PC-3 (cell line): ENCODE measurements around the gene CRB1. TPM values are rescaled to one million over a fixed set of nuclear protein-coding genes. Genes with fewer than 3 reads are reported as not detected.

Experiments used
- ATAC-seq: fragments of 200-7000 bp; cut with Tn5 transposase; 2 replicates; pipeline ENCODE4 v1.9.1; 2020; ENCODE audit warnings: mild to moderate bottlenecking, moderate library complexity
- BruUV-seq: library from RNA; stranded (reverse); fragments of 400-500 nt; replicated peaks from 2 replicates; lab custom pipeline; 2021; lab: Mats Ljungman, UMichigan
- CTCF ChIA-PET: fragments of 300-600 bp; sonication (Branson Sonifier 250); formaldehyde crosslinking; loops from one replicate; lab custom pipeline; 2022; ENCODE audit warnings: antibody characterized with exemption; lab: Charles Lee
- POLR2A ChIA-PET: fragments of 300-600 bp; sonication (Branson Sonifier 250); formaldehyde crosslinking; loops from one replicate; lab custom pipeline; 2022; ENCODE audit warnings: antibody characterized with exemption; ENCODE audit not compliant: unreplicated experiment; lab: Charles Lee
- DNase-seq: peaks from one replicate; pipeline ENCODE4 v3.0.0-alpha.2; 2015
- H2AFZ ChIP-seq: fragments of 300-600 bp; sonication (generic); 2 replicates; pipeline ENCODE4 v1.6.0; 2016; ENCODE audit warnings: antibody characterized with exemption, low read length
- H3F3A ChIP-seq: fragments of 300-600 bp; sonication (generic); one replicate; pipeline ENCODE4 v1.6.0; 2017; ENCODE audit warnings: antibody characterized with exemption, low read length, control low read depth, mild to moderate bottlenecking; ENCODE audit not compliant: unreplicated experiment
- H3K27ac ChIP-seq: fragments of 300-600 bp; sonication (generic); 2 replicates; pipeline ENCODE4 v1.5.1; 2016; ENCODE audit warnings: mild to moderate bottlenecking, low read length
- H3K27me3 ChIP-seq: fragments of 300-600 bp; sonication (generic); 2 replicates; pipeline ENCODE4 v1.6.1; 2016; ENCODE audit warnings: low read length, mixed read lengths
- H3K36me3 ChIP-seq: fragments of 300-600 bp; sonication (generic); 2 replicates; pipeline ENCODE4 v1.6.1; 2016; ENCODE audit warnings: low read depth, mixed run types, low read length, mixed read lengths
- H3K4me1 ChIP-seq: fragments of 300-600 bp; sonication (generic); 2 replicates; pipeline ENCODE4 v1.5.1; 2016; ENCODE audit warnings: low read length; ENCODE audit not compliant: insufficient read depth
- H3K4me2 ChIP-seq: fragments of 300-600 bp; sonication (generic); 2 replicates; pipeline ENCODE4 v1.6.0; 2016; ENCODE audit warnings: low read length
- H3K4me3 ChIP-seq: fragments of 300-600 bp; sonication (generic); 2 replicates; pipeline ENCODE4 v1.5.1; 2016; ENCODE audit warnings: mild to moderate bottlenecking, low read length, mixed read lengths
- H3K79me2 ChIP-seq: fragments of 300-600 bp; sonication (generic); 2 replicates; pipeline ENCODE4 v1.6.1; 2017; ENCODE audit warnings: low read length, mixed read lengths
- H3K9ac ChIP-seq: fragments of 300-600 bp; sonication (generic); 2 replicates; pipeline ENCODE4 v1.6.0; 2016; ENCODE audit warnings: mild to moderate bottlenecking, low read length
- H3K9me2 ChIP-seq: fragments of 300-600 bp; sonication (generic); replicated peaks from 2 replicates; pipeline ENCODE4 v1.6.1; 2016; ENCODE audit warnings: mixed run types, low read length, mixed read lengths
- H3K9me3 ChIP-seq: fragments of 300-600 bp; sonication (generic); 2 replicates; pipeline ENCODE4 v1.6.1; 2016; ENCODE audit warnings: low read length, mixed read lengths
- H4K20me1 ChIP-seq: fragments of 300-600 bp; sonication (generic); 2 replicates; pipeline ENCODE4 v1.6.1; 2016; ENCODE audit warnings: low read length, mixed read lengths
- EZH2 ChIP-seq: fragments of 300-600 bp; sonication (generic); IDR thresholded peaks from one replicate; pipeline ENCODE4 v1.6.1; 2017; ENCODE audit warnings: antibody characterized with exemption, mild to moderate bottlenecking, low read length; ENCODE audit not compliant: unreplicated experiment
- EZH2phosphoT487 ChIP-seq: fragments of 300-600 bp; sonication (generic); IDR thresholded peaks from 2 replicates; pipeline ENCODE4 v1.6.1; 2018; ENCODE audit warnings: mild to moderate bottlenecking, antibody characterized with exemption, low read length, borderline replicate concordance
- intact Hi-C: fragments of 100-400 bp; cut with micrococcal nuclease; formaldehyde crosslinking; loops from 2 replicates; pipeline ENCODE4 v1.9.0; 2023
- total RNA-seq: library from RNA; depleted of rRNA; stranded (reverse); fragments of >200 nt; gene quantifications from 2 replicates; pipeline ENCODE4 v1.2.3, GENCODE V29; 2014
- TF ChIP-seq, protein P1 (sequence below): fragments of 300-600 bp; sonication (generic); conservative IDR thresholded peaks from 2 replicates; pipeline ENCODE4 v1.5.1; 2017; ENCODE audit warnings: antibody characterized with exemption, low read depth, mild to moderate bottlenecking, low read length

Gene CRB1
- total RNA-seq, 1 experiment from 2014 or later = 0.07 TPM

- no peak for ATAC-seq
- ChIA-PET POLR2A (no interaction called here), CTCF (no interaction called here)
- H3K9me3 ChIP-seq = no peaks in the 10 kb centered on the region
- H3K4me3 ChIP-seq = no peak overlapping the region
- intact Hi-C loops = no loop called here
- TF ChIP-seq EZH2phosphoT487 = no peak
- H3K36me3 ChIP-seq = no peaks in the 10 kb centered on the region
- no peaks in the 10 kb centered on the region for H3F3A ChIP-seq
- BruUV-seq = no TSS peak
- H4K20me1 ChIP-seq = no peaks in the 10 kb centered on the region
- H3K27me3 ChIP-seq = no peaks in the 10 kb centered on the region
- H3K4me1 ChIP-seq = no peaks in the 10 kb centered on the region
- H3K79me2 ChIP-seq = no peaks in the 10 kb centered on the region
- H3K27ac ChIP-seq = no peak overlapping the region
- no peaks in the 10 kb centered on the region for H3K9me2 ChIP-seq
- no peak for DNase-seq
- no peak overlapping the region for H3K9ac ChIP-seq
- H3K4me2 ChIP-seq = no peak overlapping the region
- H2AFZ ChIP-seq = no peak overlapping the region
Measured at GRCh38 chr1:197451381-197451780, 183.3 kb downstream of the CRB1 start.

DNA sequence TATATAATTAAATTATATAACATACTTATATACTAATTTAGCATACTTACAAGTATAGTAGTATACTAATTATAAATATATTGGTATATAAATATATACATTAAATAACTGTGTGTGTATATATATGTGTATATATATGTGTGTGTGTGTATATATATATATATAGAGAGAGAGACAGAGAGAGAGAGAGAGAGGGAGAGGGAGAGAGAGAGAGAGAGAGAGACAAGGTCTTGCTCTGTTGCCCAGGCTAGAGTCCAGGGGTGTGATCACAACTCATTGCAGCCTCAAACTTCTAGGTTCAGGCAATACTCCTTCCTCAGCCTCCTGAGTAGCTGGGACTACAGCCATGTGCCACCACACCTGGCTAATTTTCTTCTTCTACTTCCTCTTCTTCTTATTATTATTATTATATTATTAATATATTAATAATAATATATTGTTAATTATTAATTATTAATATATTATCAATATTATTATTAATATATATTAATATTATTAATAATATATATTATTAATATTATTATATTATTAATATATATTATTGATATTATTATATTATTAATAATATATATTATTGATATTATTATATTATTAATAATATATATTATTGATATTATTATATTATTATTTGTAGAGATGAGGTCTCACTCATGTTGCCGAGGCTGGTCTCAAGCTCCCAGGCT lies 185.5 kb downstream of the CRB1 start:
- no peak for TF ChIP-seq EZH2
- TF ChIP-seq, protein P1, sequence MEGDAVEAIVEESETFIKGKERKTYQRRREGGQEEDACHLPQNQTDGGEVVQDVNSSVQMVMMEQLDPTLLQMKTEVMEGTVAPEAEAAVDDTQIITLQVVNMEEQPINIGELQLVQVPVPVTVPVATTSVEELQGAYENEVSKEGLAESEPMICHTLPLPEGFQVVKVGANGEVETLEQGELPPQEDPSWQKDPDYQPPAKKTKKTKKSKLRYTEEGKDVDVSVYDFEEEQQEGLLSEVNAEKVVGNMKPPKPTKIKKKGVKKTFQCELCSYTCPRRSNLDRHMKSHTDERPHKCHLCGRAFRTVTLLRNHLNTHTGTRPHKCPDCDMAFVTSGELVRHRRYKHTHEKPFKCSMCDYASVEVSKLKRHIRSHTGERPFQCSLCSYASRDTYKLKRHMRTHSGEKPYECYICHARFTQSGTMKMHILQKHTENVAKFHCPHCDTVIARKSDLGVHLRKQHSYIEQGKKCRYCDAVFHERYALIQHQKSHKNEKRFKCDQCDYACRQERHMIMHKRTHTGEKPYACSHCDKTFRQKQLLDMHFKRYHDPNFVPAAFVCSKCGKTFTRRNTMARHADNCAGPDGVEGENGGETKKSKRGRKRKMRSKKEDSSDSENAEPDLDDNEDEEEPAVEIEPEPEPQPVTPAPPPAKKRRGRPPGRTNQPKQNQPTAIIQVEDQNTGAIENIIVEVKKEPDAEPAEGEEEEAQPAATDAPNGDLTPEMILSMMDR = no peak
- TF ChIP-seq EZH2phosphoT487 = no peak
- H3K27me3 ChIP-seq = no peaks in the 10 kb centered on the region
- DNase-seq = no peak
- no peak overlapping the region for H3K27ac ChIP-seq
- no peak overlapping the region for H2AFZ ChIP-seq
- ChIA-PET CTCF (no interaction called here), POLR2A (no interaction called here)
- intact Hi-C loops = no loop called here
- no peaks in the 10 kb centered on the region for H3K36me3 ChIP-seq
- no peak overlapping the region for H3K4me3 ChIP-seq
- no peaks in the 10 kb centered on the region for H3K9me3 ChIP-seq
- no peaks in the 10 kb centered on the region for H3F3A ChIP-seq
- H3K9ac ChIP-seq = no peak overlapping the region
- H3K4me2 ChIP-seq = no peak overlapping the region
- no peaks in the 10 kb centered on the region for H3K4me1 ChIP-seq
- H4K20me1 ChIP-seq = no peaks in the 10 kb centered on the region
- H3K9me2 ChIP-seq = no peaks in the 10 kb centered on the region
- no peak for ATAC-seq
- no TSS peak for BruUV-seq
- no peaks in the 10 kb centered on the region for H3K79me2 ChIP-seq

DNA sequence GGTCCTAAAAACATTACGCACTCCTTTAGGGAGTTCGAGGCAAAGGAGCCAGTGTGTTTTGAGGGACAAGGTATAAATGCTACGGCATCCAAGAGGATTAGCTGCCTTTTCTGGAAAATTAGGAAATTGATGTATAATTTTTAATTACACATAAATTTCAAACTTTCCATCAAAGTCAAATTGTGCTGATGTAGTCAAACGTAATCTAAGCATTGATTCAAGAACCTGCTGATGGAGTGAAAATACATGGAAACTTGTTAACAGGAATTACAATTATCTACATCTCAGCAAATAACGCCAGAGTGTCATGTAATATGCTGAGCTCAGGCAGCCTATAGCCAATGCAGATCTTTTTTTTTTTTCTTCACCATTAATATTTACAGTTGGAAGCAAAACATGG lies 194.5 kb downstream of the CRB1 start:
- ChIA-PET POLR2A (no interaction called here), CTCF (no interaction called here)
- Histone ChIP-seq H3K27me3 (no peaks in the 10 kb centered on the region), H3K9me2 (no peaks in the 10 kb centered on the region), H3K79me2 (no peaks in the 10 kb centered on the region), H3K4me2 (no peak overlapping the region), H3K4me3 (no peak overlapping the region), H3K4me1 (no peaks in the 10 kb centered on the region), H3K9me3 (no peaks in the 10 kb centered on the region), H3F3A (no peaks in the 10 kb centered on the region), H2AFZ (no peak overlapping the region), H3K9ac (no peak overlapping the region), H3K27ac (no peak overlapping the region), H4K20me1 (no peaks in the 10 kb centered on the region), H3K36me3 (no peaks in the 10 kb centered on the region)
- no TSS peak for BruUV-seq
- ATAC-seq (no peak), DNase-seq (no peak)
- no peak for TF ChIP-seq EZH2phosphoT487
- TF ChIP-seq, protein P1 = no peak
- no peak for TF ChIP-seq EZH2
- intact Hi-C loops = no loop called here
